Subcutaneous adipose tissue (tissue), 4 donors: Measurements from ENCODE around the gene GSTA2. TPM values are rescaled to one million over a fixed set of nuclear protein-coding genes. Genes with fewer than 3 reads are reported as not detected.

ENCODE experiments used
- CTCF ChIP-seq: fragments of 450-650 bp; IDR thresholded peaks from one replicate; pipeline ENCODE4 v1.5.1; 2016; ENCODE audit warnings: low read depth, mild to moderate bottlenecking, control low read depth, antibody characterized with exemption, moderate library complexity
- total RNA-seq, 4 donors: library from RNA; depleted of rRNA; stranded (reverse); fragments of >200 nt; gene quantifications; one replicate each; pipeline ENCODE4 v1.1.0, GENCODE V29; 2016

The GSTA2 gene
- total RNA-seq, 4 donors from 2014 or later: not detected

DNA sequence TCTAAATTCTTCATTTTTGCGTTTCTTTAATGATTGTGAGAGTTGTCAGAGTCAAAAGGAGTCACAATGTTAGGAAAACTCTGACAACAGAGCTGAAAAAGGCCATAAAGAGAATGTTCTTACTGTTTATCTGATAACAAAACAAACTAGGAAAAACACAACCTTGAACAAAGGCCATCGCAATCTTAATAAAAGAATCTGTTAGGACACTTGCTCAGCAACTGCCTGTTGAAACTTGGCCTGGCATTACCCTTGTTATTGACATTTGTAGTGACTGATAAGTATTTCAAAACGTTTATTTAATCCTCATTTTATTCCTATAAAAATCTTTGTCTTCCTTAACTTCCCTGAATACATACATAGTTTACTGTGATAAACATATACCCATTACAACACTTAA is 24.6 kb upstream of the GSTA2 start:
- no peak for TF ChIP-seq CTCF

- no peak for TF ChIP-seq CTCF
These were observed 23.1 kb upstream of the GSTA2 start for GRCh38 chr6:52786249-52786956.

DNA sequence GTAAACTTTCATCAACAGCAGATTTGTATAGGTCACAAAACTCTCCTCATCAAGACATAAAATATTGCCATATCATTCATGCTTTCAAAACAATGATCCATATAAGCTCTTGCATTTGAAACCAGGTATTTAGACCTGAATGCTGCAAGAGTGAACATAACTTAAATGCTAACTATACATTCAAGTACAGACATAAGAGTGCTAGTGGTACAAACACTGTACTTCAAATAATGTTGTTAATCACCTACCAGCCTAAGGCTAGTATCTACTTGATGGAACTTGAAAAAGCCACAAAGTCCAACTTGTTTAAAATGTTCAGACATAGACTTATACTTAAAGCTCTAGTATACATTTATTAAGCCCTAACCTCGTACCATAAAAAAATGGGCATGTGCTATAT is 16.0 kb upstream of the GSTA2 start:
- TF ChIP-seq CTCF: no peak

DNA sequence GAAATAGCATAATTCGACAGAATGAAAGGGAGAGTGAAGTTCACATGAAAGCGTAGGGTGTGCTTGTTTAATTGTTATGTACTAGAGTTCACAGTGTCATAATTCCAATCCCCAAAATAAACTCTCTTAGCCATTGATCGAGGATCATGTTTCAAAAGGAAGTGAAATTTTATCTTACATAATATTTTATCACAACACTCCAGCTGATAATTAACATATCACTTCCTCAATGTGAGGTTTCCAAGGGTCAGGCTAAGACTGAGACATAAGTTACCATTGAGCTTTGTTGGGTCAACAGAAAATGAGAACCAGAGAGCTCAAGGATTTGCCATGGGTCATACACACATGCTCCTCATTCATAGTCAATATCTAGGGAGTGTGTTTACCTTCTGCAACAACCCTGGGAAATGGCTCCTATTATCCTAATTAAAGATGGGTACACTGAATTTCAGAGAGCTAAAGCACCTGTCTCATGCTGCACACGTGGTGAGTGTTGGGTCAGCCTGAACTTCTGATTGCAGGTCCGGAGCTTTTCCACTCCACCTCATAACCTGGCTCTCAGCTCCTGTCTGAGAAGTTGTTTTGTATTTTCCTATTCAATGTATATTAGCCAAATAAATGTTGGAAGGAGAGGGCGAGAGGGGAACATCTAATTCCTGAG is 3.0 kb downstream of the GSTA2 start:
- no peak for TF ChIP-seq CTCF

DNA sequence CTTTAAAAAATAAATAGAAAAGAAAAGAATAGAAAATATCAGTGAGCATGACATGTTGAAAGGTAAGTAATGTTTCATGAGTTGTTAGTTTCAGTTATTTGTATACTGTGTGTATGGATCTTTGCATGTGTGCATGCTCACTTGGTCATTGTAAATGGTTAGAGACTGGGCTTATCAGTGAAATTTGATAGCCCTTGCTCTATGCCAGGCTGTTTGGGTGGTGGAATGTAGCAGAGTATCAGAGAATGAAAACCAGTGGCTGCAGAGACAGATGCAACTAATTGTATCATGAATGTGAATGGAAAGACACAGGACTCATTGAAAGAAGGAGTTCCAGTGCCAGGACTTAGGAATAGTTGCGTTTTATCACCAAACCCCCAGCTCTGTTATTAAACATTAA is 4.2 kb downstream of the GSTA2 start:
- TF ChIP-seq CTCF: no peak

DNA sequence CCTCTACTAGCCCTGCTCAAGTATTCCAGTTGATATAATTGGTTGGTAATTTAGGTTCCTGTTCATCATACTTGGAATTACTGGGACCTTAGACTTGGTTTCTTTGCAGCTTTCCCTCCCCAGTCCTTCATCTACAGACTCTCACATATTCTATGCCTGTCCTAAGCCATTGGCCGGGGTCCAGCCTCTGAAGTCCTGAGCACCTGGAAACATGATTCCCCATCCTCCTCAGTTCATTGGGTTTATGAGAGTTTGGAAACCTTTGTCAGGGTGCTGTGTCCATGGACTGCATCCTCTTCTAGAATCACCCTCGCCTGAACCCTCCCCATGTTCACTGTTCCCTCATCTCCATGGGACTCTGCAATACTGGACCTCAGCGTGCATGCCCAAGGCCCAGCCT is 8.8 kb downstream of the GSTA2 start:
- TF ChIP-seq CTCF: no peak

- TF ChIP-seq CTCF: no peak
These were observed 11.0 kb downstream of the GSTA2 start for GRCh38 chr6:52752310-52752709.
